Measurements from ENCODE around the gene IFNA21.

The IFNA21 gene

DNA sequence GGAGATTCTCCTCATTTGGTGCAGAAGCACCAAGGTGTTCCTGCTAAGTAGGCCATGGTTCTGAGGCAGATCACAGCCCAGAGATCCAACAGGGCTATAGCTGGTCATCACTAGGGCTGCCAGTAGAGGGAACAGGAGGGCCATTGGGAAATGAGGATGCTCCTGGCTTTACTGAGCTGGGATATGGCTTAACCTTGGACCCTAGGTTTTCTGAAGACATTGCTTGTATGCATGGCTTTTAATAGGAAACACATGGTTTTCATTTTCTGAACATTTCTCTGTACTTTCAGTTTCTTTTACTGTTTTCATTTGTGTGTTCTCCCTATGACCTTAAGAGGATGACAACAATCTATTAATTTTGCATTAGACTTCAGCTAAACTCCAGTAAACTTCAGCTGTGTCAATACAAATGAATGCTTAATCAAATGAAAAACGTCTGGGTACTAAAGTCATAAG lies 25.0 kb downstream of the IFNA21 start, which contains the start of gene IFNW1:
IFNW1 (minus strand) TSS at position 406 of the 456 bp plus-strand sequence; CDS start at position 144, 262 bp downstream.
- no peak for DNase-seq

DNA sequence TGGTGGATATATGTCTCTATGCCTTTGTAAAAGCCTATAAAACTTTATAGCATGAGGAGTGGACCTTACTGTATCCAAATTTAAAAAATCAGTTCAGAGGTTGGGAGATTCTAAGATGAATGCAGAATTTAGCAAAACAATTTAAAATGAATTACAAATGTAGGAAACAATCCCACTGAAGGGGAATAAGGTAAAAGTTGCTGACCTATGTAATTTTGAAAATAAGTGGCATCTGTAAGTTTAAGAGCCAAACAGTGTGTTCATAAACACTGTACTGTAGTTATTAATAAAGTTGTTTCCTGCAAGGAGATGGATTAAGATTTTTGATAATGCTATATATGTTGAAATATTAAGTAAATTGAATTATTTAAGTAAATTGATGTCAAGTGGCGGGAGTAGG lies 29.4 kb downstream of the IFNA21 start:
- no peak for DNase-seq

DNA sequence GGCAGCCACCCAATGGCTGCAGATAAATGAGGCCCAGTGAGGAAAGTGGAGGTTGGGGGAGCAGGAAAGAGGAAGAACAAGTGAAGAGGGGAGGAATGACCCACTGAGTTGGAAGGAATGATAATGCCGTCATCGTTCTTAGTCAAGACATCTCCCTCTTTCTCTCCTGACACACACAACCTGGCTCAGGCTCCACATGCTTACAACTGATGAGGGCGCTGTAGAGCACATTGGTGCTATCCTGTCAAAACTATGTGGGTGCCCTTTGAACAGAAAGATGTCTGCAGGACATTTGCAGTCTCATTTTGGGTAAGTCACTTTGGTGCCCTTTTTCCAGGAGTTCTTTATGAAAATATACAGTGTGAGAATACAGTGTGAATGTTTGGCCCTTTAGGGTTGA lies 30.7 kb downstream of the IFNA21 start:
- no peak for DNase-seq

DNA sequence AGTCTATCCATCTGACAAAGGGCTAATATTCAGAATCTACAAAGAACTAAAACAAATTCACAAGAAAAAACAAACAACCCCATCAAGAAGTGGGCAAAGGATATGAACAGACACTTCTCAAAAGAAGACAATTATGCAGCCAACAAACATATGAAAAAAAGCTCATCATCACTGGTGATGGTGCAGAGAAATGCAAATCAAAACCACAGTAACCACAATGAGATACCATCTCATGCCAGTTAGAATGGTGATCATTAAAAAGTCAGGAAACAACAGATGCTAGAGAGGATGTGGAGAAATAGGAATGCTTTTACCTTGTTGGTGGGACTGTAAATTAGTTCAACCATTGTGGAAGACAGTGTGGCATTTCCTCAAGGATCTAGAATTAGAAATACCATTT lies 38.3 kb downstream of the IFNA21 start:
- peak in 1 of 5 donors; percentile 27 for DNase-seq

DNA sequence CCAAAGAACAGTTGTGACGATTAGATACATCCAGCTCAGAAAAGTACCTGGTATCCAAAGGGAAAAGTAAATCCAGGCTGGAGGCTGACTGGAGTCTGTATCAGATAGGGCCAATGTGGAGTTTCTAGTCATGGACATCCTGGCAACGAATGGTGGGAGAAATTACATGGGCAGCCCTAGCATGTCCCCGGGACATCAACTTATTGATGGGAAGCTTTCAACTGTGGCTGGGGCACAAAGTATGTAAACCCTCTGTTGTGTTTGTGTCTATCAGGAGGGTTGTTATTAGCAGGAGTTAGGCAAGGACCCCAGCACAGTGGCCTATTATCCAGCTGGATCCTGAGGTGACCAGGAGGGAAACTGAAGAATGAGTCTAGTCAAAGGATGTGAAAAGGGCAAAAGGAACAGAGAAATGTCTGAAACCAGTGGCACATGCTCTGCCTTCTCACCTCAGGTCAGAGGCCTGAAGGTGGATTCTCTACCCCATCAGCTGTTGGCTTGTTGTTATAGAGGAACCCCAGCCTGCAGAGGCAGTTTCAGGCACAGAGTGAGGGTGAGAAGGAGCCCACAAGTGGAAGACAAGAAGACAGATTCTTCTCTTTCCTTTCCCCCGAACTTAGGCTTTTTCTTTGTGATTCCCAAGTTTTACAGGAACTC lies 44.7 kb downstream of the IFNA21 start:
- DNase-seq, result no peak

DNA sequence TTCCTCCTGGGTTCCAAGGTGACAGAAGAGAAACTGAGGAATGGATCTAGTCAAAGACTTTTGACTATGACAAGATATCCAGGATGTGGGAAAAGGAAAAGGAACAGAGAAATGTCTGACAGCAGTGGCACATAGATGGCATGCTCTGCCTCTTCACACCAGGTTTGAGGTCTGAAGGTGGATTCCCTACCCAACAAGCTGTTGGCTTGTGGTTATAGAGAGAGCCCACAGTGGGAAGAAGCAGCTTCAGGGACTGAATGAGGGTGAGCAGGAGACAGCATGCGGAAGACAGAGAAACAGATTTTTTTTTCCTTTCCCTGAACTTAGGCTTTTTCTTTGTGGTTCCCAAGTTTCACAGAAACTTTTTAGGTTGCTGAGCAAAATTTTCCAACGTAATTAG lies 45.4 kb downstream of the IFNA21 start:
- DNase-seq, result no peak

DNA sequence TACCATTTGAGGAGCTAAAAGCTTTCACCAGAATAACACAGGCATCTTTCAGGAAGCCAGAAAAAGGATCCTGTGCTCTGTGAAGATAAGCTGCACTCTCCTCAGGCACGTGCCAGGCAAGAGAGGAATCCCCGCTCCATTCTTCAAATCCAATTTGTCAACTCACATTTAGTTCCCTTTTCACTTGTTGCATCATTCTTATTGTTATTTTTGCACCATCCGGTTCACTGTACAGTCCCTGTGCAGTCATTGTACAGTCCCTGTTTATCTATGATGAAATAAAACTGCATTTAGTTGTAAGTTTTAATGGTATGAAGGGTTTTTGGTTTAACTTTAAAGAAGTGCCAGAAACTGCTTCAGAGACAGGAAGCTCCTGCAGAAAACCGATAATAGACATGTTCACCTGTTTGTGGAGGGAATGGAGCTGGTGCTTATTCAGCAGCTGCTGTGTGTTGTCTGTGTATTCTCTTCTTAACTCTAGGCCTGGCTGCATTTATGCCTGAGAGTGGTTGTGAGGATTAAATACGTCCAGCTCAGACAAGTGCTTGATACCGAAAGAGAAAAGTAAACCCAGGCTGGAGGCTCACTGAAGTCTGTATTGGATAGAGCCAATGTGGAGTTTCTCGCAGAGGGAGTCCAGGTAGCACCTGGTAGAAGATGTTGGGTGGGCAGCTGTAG lies 47.2 kb downstream of the IFNA21 start:
- DNase-seq, result no peak
